Stomach (tissue), 9 donors: ENCODE data around the gene MED22. TPM values are rescaled to one million over a fixed set of nuclear protein-coding genes. Genes with fewer than 3 reads are reported as not detected.

ENCODE experiments used
- DNase-seq, 2 donors: peaks; one replicate each; pipeline versions ENCODE4 v3.0.0 to v3.0.0-alpha.2; 2013 to 2019
- H3K27ac ChIP-seq, 5 donors: fragments of 200-600 bp in 4 of 5; sonication (generic) in 4 of 5; one replicate each; pipeline ENCODE4 v1.5.1; 2013 to 2019; ENCODE audit warnings: mild to moderate bottlenecking in 1 of 5, moderate library complexity in 1 of 5
- H3K27me3 ChIP-seq, 3 donors: fragments of 200-600 bp; sonication (generic); one replicate each; pipeline ENCODE4 v1.5.1; 2017 to 2019; ENCODE audit warnings: mixed run types in 1 of 3
- H3K36me3 ChIP-seq, 4 donors: fragments of 200-600 bp; sonication (generic); 1 replicate in 3 of 4; 2 replicates in 1 of 4; pipeline ENCODE4 v1.5.1; 2016 to 2019
- H3K4me1 ChIP-seq, 4 donors: fragments of 200-600 bp; sonication (generic); one replicate each; pipeline ENCODE4 v1.5.1; 2016 to 2019
- H3K4me3 ChIP-seq, 4 donors: fragments of 200-600 bp; sonication (generic) in 3 of 4; one replicate each; pipeline ENCODE4 v1.5.1; 2016 to 2019; ENCODE audit warnings: mild to moderate bottlenecking in 1 of 4
- H3K9me3 ChIP-seq, 4 donors: fragments of 200-600 bp; sonication (generic); one replicate each; pipeline ENCODE4 v1.5.1; 2016 to 2019
- EP300 ChIP-seq: sonication (generic); formaldehyde crosslinking; IDR thresholded peaks from one replicate; pipeline ENCODE4 v1.6.1; 2017; ENCODE audit warnings: antibody characterized with exemption
- POLR2A ChIP-seq, 4 donors: fragments of 450-650 bp; IDR thresholded peaks; one replicate each; pipeline ENCODE4 v1.6.1; 2016; ENCODE audit warnings: antibody characterized with exemption in 4 of 4, control low read depth in 2 of 4, mild to moderate bottlenecking in 1 of 4, moderate library complexity in 1 of 4
- POLR2AphosphoS5 ChIP-seq, 3 donors: sonication (generic); formaldehyde crosslinking; IDR thresholded peaks; one replicate each; pipeline ENCODE4 v1.6.1; 2016; ENCODE audit warnings: antibody characterized with exemption in 3 of 3
- WGBS, 5 donors: extraction: QIAGEN DNeasy Blood & Tissue Kit in 3 of 5; methylation state at CpG; one replicate each; pipeline versions ENCODE4 v1.1.5 to v1.1.7; 2013 to 2018; 5-methylcytosine and 5-hydroxymethylcytosine counted together
- intact Hi-C: fragments of 100-400 bp; cut with DNase I; formaldehyde crosslinking; loops from one replicate; pipeline ENCODE4 v1.15.1; 2023; ENCODE audit warnings: low total_unique reads
- polyA plus RNA-seq, 3 donors: library from polyadenylated mRNA; stranded (reverse); fragments of 200-250 nt; gene quantifications; one replicate each; pipeline ENCODE4 v1.2.3, GENCODE V29; 2013
- total RNA-seq, 5 donors: library from RNA; depleted of rRNA; stranded (reverse); fragments of >200 nt; gene quantifications; one replicate each; pipeline versions ENCODE4 v1.1.0 to v1.2.3, GENCODE V29; 2014 to 2016
- TF ChIP-seq, protein P1 (sequence below), 7 experiments: fragments of 450-650 bp in 4 of 7; fragments of 200-600 bp in 3 of 7; sonication (generic) in 3 of 7; IDR thresholded peaks; one replicate each; pipeline ENCODE4 v1.5.1; 2016 to 2019; ENCODE audit warnings: antibody characterized with exemption in 7 of 7, control low read depth in 2 of 7, mild to moderate bottlenecking in 1 of 7
- donor health status: healthy with polysubstance abuse.
- donor health status: Bipolar disorder and iron deficiency.
- donor health status: healthy.

The MED22 gene
- total and polyA plus RNA-seq, 8 donors: 4.7 to 27.7 (median 20.0) TPM

GRCh38 chr9:133344979-133345378 is 3.0 kb downstream of the MED22 start:
- peaks cover 58 to 71% (median 70%) of the 10 kb centered on the region in 4 donors for H3K36me3 ChIP-seq
- H3K4me3 ChIP-seq: no peak overlapping the region
- intact Hi-C loops: no loop called here
- no peaks in the 10 kb centered on the region for H3K27me3 ChIP-seq
- no peak for TF ChIP-seq EP300
- TF ChIP-seq, protein P1, sequence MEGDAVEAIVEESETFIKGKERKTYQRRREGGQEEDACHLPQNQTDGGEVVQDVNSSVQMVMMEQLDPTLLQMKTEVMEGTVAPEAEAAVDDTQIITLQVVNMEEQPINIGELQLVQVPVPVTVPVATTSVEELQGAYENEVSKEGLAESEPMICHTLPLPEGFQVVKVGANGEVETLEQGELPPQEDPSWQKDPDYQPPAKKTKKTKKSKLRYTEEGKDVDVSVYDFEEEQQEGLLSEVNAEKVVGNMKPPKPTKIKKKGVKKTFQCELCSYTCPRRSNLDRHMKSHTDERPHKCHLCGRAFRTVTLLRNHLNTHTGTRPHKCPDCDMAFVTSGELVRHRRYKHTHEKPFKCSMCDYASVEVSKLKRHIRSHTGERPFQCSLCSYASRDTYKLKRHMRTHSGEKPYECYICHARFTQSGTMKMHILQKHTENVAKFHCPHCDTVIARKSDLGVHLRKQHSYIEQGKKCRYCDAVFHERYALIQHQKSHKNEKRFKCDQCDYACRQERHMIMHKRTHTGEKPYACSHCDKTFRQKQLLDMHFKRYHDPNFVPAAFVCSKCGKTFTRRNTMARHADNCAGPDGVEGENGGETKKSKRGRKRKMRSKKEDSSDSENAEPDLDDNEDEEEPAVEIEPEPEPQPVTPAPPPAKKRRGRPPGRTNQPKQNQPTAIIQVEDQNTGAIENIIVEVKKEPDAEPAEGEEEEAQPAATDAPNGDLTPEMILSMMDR (IDR thresholded peaks at IDR 0.05): no peak
- TF ChIP-seq POLR2A (IDR thresholded peaks at IDR 0.05): no peak
- H3K9me3 ChIP-seq: no peaks in the 10 kb centered on the region
- H3K4me1 ChIP-seq: peaks cover 25 to 56% (median 38%) of the 10 kb centered on the region in 4 donors
- 94 to 98% (median 96%) methylated on average over 9 to 12 of the region's 12 CpGs for WGBS, 5 donors
- no peak overlapping the region for H3K27ac ChIP-seq
- DNase-seq: no peak

DNA sequence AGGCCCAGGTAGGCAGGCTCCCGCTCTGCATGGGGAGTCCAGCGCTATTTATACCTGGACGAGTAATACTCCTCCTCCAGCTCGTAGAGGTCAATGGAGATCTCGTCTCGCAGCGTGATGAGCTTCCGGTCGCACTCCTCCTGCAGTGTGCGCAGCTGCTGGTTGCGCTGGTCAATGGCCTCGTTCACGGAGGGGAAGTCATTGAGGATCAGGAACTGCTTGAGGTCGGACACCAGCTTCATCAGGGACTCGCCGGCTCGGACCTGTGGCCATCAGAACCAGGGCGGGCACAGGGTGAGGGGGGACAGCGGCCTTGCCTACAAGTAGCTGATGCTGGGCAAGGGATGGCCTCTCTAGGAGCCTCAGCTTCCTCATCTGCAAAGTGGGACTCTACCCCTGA is 3.9 kb downstream of the MED22 start:
- WGBS, 5 donors: 95 to 97% (median 96%) methylated on average over 15 to 19 of the region's 19 CpGs
- TF ChIP-seq, protein P1 (IDR thresholded peaks at IDR 0.05): no peak
- no peak for TF ChIP-seq POLR2AphosphoS5 (IDR thresholded peaks at IDR 0.05)
- no peak for TF ChIP-seq EP300
- TF ChIP-seq POLR2A (IDR thresholded peaks at IDR 0.05): no peak
- DNase-seq: no peak
- Histone ChIP-seq H3K27me3 (no peaks in the 10 kb centered on the region), H3K9me3 (no peaks in the 10 kb centered on the region), H3K4me1 (peaks cover 16 to 55% (median 29%) of the 10 kb centered on the region in 4 donors), H3K27ac (no peak overlapping the region), H3K36me3 (peaks cover 58 to 71% (median 70%) of the 10 kb centered on the region in 4 donors), H3K4me3 (no peak overlapping the region)
- intact Hi-C loops: no loop called here

GRCh38 chr9:133342570-133342969 is 5.4 kb downstream of the MED22 start:
- H3K27ac ChIP-seq: peak overlapping the region in 2 of 5 donors; percentile 21 to 38
- no peaks in the 10 kb centered on the region for H3K9me3 ChIP-seq
- intact Hi-C loops: no loop called here
- peaks cover 58 to 78% (median 72%) of the 10 kb centered on the region in 4 donors for H3K36me3 ChIP-seq
- peaks cover 14 to 50% (median 22%) of the 10 kb centered on the region in 4 donors for H3K4me1 ChIP-seq
- DNase-seq: no peak
- H3K27me3 ChIP-seq: no peaks in the 10 kb centered on the region
- WGBS, 5 donors: 76 to 86% (median 85%) methylated on average over 10 to 11 of the region's 11 CpGs
- no peak overlapping the region for H3K4me3 ChIP-seq
- TF ChIP-seq POLR2AphosphoS5 (IDR thresholded peaks at IDR 0.05) (no peak), EP300 (no peak), POLR2A (IDR thresholded peaks at IDR 0.05) (no peak)
- TF ChIP-seq, protein P1 (IDR thresholded peaks at IDR 0.05): no peak

GRCh38 chr9:133342069-133342406 is 5.9 kb downstream of the MED22 start:
- Histone ChIP-seq H3K27me3 (no peaks in the 10 kb centered on the region), H3K27ac (peak overlapping the region in 2 of 5 donors; percentile 21 to 38), H3K9me3 (no peaks in the 10 kb centered on the region), H3K36me3 (peaks cover 58 to 78% (median 72%) of the 10 kb centered on the region in 4 donors), H3K4me1 (peaks cover 12 to 48% (median 19%) of the 10 kb centered on the region in 4 donors), H3K4me3 (no peak overlapping the region)
- WGBS, 5 donors: 75 to 94% (median 82%) methylated on average over 5 to 12 of the region's 12 CpGs
- TF ChIP-seq EP300 (no peak), POLR2AphosphoS5 (IDR thresholded peaks at IDR 0.05) (no peak), POLR2A (IDR thresholded peaks at IDR 0.05) (no peak)
- TF ChIP-seq, protein P1 (IDR thresholded peaks at IDR 0.05): no peak
- DNase-seq: no peak
- intact Hi-C loops: no loop called here
